AG04449 (cell line): ENCODE measurements around the gene CAPZB.

ENCODE experiments used
- CTCF ChIA-PET: fragments of 350-600 bp; formaldehyde crosslinking; extraction: SDS; loops from one replicate; lab custom pipeline; 2021; ENCODE audit warnings: antibody characterized with exemption; lab: Yijun Ruan, JAX
- POLR2A ChIA-PET: fragments of 400-600, 350-600 bp; formaldehyde crosslinking; extraction: SDS; loops from one replicate; lab custom pipeline; 2020; ENCODE audit warnings: antibody characterized with exemption, inconsistent platforms; lab: Yijun Ruan, JAX
- DNase-seq: peaks from one replicate; pipeline ENCODE4 v3.0.0-alpha.2; 2010; ENCODE audit warnings: low read depth, low spot score
- H3K4me3 ChIP-seq: 2 replicates; pipeline ENCODE4 v1.5.1; 2011; ENCODE audit warnings: low read depth, mild to moderate bottlenecking, control low read depth, low read length
- CTCF ChIP-seq: IDR thresholded peaks from one replicate; pipeline ENCODE4 v1.5.1; 2011; ENCODE audit warnings: mild to moderate bottlenecking, moderate library complexity, low read length, control low read depth, inconsistent platforms; ENCODE audit not compliant: insufficient read depth; ENCODE audit errors: missing control alignments

CAPZB gene

GRCh38 chr1:19373211-19374082, 111.9 kb downstream of the CAPZB start:
- ChIA-PET POLR2A (no interaction called here), CTCF (interaction anchor here (0.9 to 3.1 kb wide), 9 partner anchors 9 to 288 kb away, joined by 3 to 22 read pairs (median 6); no protein-coding TSS in a partner anchor)
- DNase-seq: no peak
- no peak overlapping the region for H3K4me3 ChIP-seq
- no peak for TF ChIP-seq CTCF

DNA sequence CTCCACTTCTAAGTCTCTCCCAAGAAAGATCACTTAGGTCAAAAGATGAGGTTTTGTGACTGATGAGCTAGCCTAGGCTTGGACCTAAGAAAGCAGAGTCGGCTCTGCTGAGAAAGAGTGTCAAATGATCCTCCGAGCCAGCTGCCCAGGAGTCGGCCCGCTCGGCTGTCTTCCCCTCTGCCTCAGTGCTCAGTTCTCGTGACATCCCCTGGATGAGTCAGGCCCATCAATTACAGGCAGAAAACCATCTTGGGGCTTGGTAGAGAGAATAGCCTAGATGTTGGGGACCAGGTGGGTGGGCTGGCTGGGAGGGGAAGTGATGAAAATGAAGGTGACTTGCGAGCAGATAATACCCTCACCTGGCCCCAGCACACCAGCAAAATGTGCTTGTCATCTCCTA, 112.7 kb downstream of the CAPZB start:
- POLR2A ChIA-PET: no interaction called here
- no peak for TF ChIP-seq CTCF
- no peak overlapping the region for H3K4me3 ChIP-seq
- CTCF ChIA-PET: interaction anchor here (0.8 to 3.1 kb wide), 6 partner anchors 10 to 279 kb away, joined by 3 to 11 read pairs (median 6); no protein-coding TSS in a partner anchor
- DNase-seq: no peak

GRCh38 chr1:19372136-19372514, 113.2 kb downstream of the CAPZB start:
- no peak for DNase-seq
- TF ChIP-seq CTCF: no peak
- POLR2A ChIA-PET: no interaction called here
- H3K4me3 ChIP-seq: no peak overlapping the region
- CTCF ChIA-PET: interaction anchor here (0.8 to 3.1 kb wide), 5 partner anchors 10 to 279 kb away, joined by 3 to 11 read pairs (median 6); no protein-coding TSS in a partner anchor

DNA sequence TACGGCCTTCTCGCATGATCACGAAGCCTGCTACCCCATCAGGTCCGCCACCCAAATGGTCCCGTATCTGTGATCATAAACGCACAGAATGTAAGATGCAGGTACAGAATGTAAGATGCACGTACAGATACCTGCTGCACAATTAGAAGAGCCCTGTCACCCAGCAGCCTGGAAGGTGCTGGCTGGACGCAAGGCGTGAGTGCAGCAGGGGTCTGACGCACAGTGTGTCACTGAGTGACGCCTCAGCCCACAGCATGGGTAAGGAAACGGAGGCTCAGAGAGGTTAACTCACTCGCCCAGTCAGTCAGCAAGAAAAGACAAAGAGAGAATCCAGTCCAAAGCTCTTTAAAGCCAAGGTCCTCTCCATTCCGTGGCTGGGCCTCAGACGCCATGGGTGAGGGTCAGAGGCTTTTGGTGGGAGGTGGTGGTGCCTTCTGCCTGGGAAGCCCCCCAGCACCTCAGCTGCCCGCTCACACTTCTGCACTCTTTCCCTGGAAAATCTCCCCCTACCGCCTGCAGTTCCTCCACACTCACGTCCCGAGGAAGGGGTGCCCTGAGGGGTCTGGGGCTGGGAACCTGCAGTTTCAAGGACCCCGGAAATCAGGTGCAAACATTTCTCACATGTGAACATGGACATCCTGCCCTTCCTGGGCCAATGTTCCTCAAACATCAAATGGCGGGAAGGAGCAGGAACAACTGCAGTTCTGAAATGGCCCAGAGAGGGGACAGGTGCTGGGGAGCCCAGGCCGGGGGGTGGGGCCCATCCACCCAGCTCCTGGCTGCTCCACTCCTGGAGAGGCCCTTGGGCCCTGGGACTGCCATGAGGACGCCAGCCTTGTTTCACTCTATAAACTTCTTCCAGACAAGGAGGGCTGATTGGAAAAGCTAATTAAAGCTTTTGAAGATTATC, 113.9 kb downstream of the CAPZB start:
- TF ChIP-seq CTCF: no peak
- DNase-seq: no peak
- ChIA-PET CTCF (interaction anchor here (0.8 to 2.8 kb wide), 4 partner anchors 11 to 280 kb away, joined by 3 to 9 read pairs (median 6); no protein-coding TSS in a partner anchor), POLR2A (no interaction called here)
- H3K4me3 ChIP-seq: no peak overlapping the region

- H3K4me3 ChIP-seq: no peak overlapping the region
- ChIA-PET POLR2A (no interaction called here), CTCF (interaction anchor here (1.4 kb wide), 1 partner anchor 282 kb away, joined by 4 read pairs; no protein-coding TSS in a partner anchor)
- no peak for TF ChIP-seq CTCF
- no peak for DNase-seq
Measured at GRCh38 chr1:19370453-19371170, 114.7 kb downstream of the CAPZB start.
